Suprapubic skin (tissue), 4 donors: Measurements from ENCODE around the gene AP3B1.

Source experiments
- CTCF ChIP-seq, 2 donors: fragments of 200-600 bp in 1 of 2; fragments of 450-650 bp in 1 of 2; sonication (generic) in 1 of 2; IDR thresholded peaks; one replicate each; pipeline ENCODE4 v1.5.1; 2016 to 2019; ENCODE audit warnings: antibody characterized with exemption in 2 of 2, mild to moderate bottlenecking in 1 of 2, moderate library complexity in 1 of 2
- EP300 ChIP-seq: sonication (generic); formaldehyde crosslinking; IDR thresholded peaks from one replicate; pipeline ENCODE4 v1.6.1; 2017; ENCODE audit warnings: antibody characterized with exemption
- POLR2A ChIP-seq, 2 donors: fragments of 450-650 bp; IDR thresholded peaks; one replicate each; pipeline ENCODE4 v1.6.1; 2017; ENCODE audit warnings: antibody characterized with exemption in 2 of 2, mild to moderate bottlenecking in 2 of 2, moderate library complexity in 2 of 2
- POLR2AphosphoS5 ChIP-seq, 3 donors: sonication (generic); formaldehyde crosslinking; IDR thresholded peaks; one replicate each; pipeline ENCODE4 v1.6.1; 2017; ENCODE audit warnings: antibody characterized with exemption in 3 of 3

GRCh38 chr5:78293851-78294247 is 649 bp downstream of the AP3B1 start:
- TF ChIP-seq CTCF (IDR thresholded peaks at IDR 0.05) = no peak
- TF ChIP-seq POLR2A (IDR thresholded peaks at IDR 0.05) = no peak
- TF ChIP-seq POLR2AphosphoS5 (IDR thresholded peaks at IDR 0.05) = no peak
- no peak for TF ChIP-seq EP300
